OCI-LY7 (cell line): ENCODE data around the gene VEGFD.

Experiments
- CTCF ChIP-seq: fragments of 200-600 bp; sonication (generic); conservative IDR thresholded peaks from 2 replicates; pipeline ENCODE4 v1.5.1; 2014; ENCODE audit warnings: mild to moderate bottlenecking, antibody characterized with exemption, low read length, moderate library complexity, mixed read lengths
- EZH2phosphoT487 ChIP-seq: fragments of 200-600 bp; sonication (generic); IDR thresholded peaks from 2 replicates; pipeline ENCODE4 v1.6.1; 2018; ENCODE audit warnings: low read depth, borderline replicate concordance, mild to moderate bottlenecking, mixed run types, antibody characterized with exemption, low read length, moderate library complexity, mixed read lengths

GRCh38 chrX:15410430-15410829 lies 26.2 kb upstream of the VEGFD start:
- TF ChIP-seq CTCF: no peak
- no peak for TF ChIP-seq EZH2phosphoT487
